Panc1 (cell line): Measurements from ENCODE around the gene MEGF9.

Source experiments
- TF ChIP-seq, protein P1 (sequence below): fragments of 450-650 bp; IDR thresholded peaks from 2 replicates; pipeline ENCODE4 v1.5.1; 2017; ENCODE audit warnings: mild to moderate bottlenecking
- TF ChIP-seq, protein P2 (sequence below), 2 experiments: IDR thresholded peaks; 2 replicates each; pipeline ENCODE4 v1.6.1; 2011 to 2012; ENCODE audit warnings: low read depth in 2 of 2, control low read depth in 1 of 2, low read length in 1 of 2, mild to moderate bottlenecking in 1 of 2, moderate library complexity in 1 of 2; ENCODE audit not compliant: insufficient read depth in 1 of 2

DNA sequence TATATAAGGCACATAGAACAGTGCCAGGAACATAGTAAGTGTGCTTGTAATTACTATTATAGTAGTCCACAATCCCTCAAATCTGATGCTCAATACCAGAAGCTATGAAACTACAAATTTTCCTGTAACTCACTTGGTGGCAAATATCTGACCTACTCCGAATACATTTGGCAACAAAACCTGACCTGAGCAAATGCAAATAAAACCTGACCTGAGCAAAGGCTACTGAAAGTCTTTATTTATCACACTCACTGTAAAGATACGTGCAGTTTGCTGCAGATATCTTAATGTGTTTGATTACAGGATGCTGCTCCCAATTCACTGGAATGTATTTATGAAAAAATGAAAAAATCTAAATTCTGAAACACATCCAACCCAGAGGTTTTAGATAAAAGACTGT, 7.1 kb downstream of the MEGF9 start:
- TF ChIP-seq, protein P1, sequence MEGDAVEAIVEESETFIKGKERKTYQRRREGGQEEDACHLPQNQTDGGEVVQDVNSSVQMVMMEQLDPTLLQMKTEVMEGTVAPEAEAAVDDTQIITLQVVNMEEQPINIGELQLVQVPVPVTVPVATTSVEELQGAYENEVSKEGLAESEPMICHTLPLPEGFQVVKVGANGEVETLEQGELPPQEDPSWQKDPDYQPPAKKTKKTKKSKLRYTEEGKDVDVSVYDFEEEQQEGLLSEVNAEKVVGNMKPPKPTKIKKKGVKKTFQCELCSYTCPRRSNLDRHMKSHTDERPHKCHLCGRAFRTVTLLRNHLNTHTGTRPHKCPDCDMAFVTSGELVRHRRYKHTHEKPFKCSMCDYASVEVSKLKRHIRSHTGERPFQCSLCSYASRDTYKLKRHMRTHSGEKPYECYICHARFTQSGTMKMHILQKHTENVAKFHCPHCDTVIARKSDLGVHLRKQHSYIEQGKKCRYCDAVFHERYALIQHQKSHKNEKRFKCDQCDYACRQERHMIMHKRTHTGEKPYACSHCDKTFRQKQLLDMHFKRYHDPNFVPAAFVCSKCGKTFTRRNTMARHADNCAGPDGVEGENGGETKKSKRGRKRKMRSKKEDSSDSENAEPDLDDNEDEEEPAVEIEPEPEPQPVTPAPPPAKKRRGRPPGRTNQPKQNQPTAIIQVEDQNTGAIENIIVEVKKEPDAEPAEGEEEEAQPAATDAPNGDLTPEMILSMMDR, result no peak
- TF ChIP-seq, protein P2, sequence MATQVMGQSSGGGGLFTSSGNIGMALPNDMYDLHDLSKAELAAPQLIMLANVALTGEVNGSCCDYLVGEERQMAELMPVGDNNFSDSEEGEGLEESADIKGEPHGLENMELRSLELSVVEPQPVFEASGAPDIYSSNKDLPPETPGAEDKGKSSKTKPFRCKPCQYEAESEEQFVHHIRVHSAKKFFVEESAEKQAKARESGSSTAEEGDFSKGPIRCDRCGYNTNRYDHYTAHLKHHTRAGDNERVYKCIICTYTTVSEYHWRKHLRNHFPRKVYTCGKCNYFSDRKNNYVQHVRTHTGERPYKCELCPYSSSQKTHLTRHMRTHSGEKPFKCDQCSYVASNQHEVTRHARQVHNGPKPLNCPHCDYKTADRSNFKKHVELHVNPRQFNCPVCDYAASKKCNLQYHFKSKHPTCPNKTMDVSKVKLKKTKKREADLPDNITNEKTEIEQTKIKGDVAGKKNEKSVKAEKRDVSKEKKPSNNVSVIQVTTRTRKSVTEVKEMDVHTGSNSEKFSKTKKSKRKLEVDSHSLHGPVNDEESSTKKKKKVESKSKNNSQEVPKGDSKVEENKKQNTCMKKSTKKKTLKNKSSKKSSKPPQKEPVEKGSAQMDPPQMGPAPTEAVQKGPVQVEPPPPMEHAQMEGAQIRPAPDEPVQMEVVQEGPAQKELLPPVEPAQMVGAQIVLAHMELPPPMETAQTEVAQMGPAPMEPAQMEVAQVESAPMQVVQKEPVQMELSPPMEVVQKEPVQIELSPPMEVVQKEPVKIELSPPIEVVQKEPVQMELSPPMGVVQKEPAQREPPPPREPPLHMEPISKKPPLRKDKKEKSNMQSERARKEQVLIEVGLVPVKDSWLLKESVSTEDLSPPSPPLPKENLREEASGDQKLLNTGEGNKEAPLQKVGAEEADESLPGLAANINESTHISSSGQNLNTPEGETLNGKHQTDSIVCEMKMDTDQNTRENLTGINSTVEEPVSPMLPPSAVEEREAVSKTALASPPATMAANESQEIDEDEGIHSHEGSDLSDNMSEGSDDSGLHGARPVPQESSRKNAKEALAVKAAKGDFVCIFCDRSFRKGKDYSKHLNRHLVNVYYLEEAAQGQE (IDR thresholded peaks at IDR 0.05; ENCODE audit: insufficient read depth in 1 of 2, low read depth in 2 of 2, low read length in 1 of 2), result no peak
